Breast epithelium (tissue), 4 donors: ENCODE measurements around the gene HDGF. TPM values are rescaled to one million over a fixed set of nuclear protein-coding genes. Genes with fewer than 3 reads are reported as not detected.

Experiments used
- DNase-seq, 2 donors: peaks; one replicate each; pipeline ENCODE4 v3.0.0-alpha.2; 2019; ENCODE audit warnings: low spot score in 2 of 2
- H3K27ac ChIP-seq, 2 donors: fragments of 200-600 bp; sonication (generic) in 1 of 2; one replicate each; pipeline ENCODE4 v1.5.1; 2016 to 2019; ENCODE audit warnings: mild to moderate bottlenecking in 1 of 2
- H3K27me3 ChIP-seq, 2 donors: fragments of 200-600 bp; sonication (generic) in 1 of 2; one replicate each; pipeline versions ENCODE4 v1.5.1 to v1.6.0; 2017 to 2019; ENCODE audit warnings: control low read depth in 1 of 2, mild to moderate bottlenecking in 1 of 2
- H3K36me3 ChIP-seq: fragments of 200-600 bp; one replicate; pipeline ENCODE4 v1.5.1; 2019
- H3K4me1 ChIP-seq, 2 donors: fragments of 200-600 bp; sonication (generic); one replicate each; pipeline ENCODE4 v1.5.1; 2016 to 2019; ENCODE audit warnings: control low read depth in 1 of 2
- H3K4me3 ChIP-seq, 3 donors: fragments of 200-600 bp; sonication (generic); 1 replicate in 2 of 3; 2 replicates in 1 of 3; pipeline ENCODE4 v1.5.1; 2016 to 2019; ENCODE audit warnings: mild to moderate bottlenecking in 3 of 3, moderate library complexity in 2 of 3
- H3K9me3 ChIP-seq, 2 donors: fragments of 200-600 bp; sonication (generic) in 1 of 2; one replicate each; pipeline ENCODE4 v1.5.1; 2016 to 2019; ENCODE audit warnings: control low read depth in 1 of 2
- CTCF ChIP-seq, 3 donors: fragments of 450-650 bp; IDR thresholded peaks; one replicate each; pipeline ENCODE4 v1.5.1; 2016 to 2017; ENCODE audit warnings: antibody characterized with exemption in 3 of 3, mild to moderate bottlenecking in 3 of 3, moderate library complexity in 3 of 3
- POLR2A ChIP-seq: fragments of 450-650 bp; IDR thresholded peaks from one replicate; pipeline ENCODE4 v1.6.1; 2016; ENCODE audit warnings: antibody characterized with exemption, mild to moderate bottlenecking, moderate library complexity
- POLR2AphosphoS5 ChIP-seq, 3 donors: sonication (generic); formaldehyde crosslinking; IDR thresholded peaks; one replicate each; pipeline ENCODE4 v1.6.1; 2017; ENCODE audit warnings: antibody characterized with exemption in 3 of 3
- intact Hi-C: fragments of 100-400 bp; cut with DNase I; formaldehyde crosslinking; loops from one replicate; pipeline ENCODE4 v1.15.1; 2023; ENCODE audit warnings: low total_unique reads
- total RNA-seq, 3 donors: library from RNA; depleted of rRNA; stranded (reverse); fragments of >200 nt; gene quantifications; one replicate each; pipeline ENCODE4 v1.1.0, GENCODE V29; 2016

Gene HDGF
- total RNA-seq, 3 donors from 2014 or later, result 133 to 178 (median 173) TPM

GRCh38 chr1:156707417-156708217, 43.9 kb downstream of the HDGF start:
- TF ChIP-seq CTCF (IDR thresholded peaks at IDR 0.05), result no peak
- no peak for TF ChIP-seq POLR2A
- TF ChIP-seq POLR2AphosphoS5 (IDR thresholded peaks at IDR 0.05), result no peak
- intact Hi-C loops, result no loop called here
- no peak overlapping the region for H3K4me3 ChIP-seq
- no peaks in the 10 kb centered on the region for H3K27me3 ChIP-seq
- H3K9me3 ChIP-seq, result no peaks in the 10 kb centered on the region
- H3K36me3 ChIP-seq, result no peaks in the 10 kb centered on the region
- peaks cover 53 to 70% of the 10 kb centered on the region in 2 donors for H3K4me1 ChIP-seq
- no peak for DNase-seq
- peak overlapping the region; percentile 92 to 94 for H3K27ac ChIP-seq

- Histone ChIP-seq H3K36me3 (no peaks in the 10 kb centered on the region), H3K4me1 (peaks cover 48 to 65% of the 10 kb centered on the region in 2 donors), H3K9me3 (no peaks in the 10 kb centered on the region), H3K4me3 (peak overlapping the region; percentile 42 to 72 (median 54)), H3K27ac (peak overlapping the region; percentile 92 to 94), H3K27me3 (no peaks in the 10 kb centered on the region)
- DNase-seq, result peak; percentile 70 to 71
- TF ChIP-seq POLR2AphosphoS5 (IDR thresholded peaks at IDR 0.05) (no peak), POLR2A (no peak), CTCF (IDR thresholded peaks at IDR 0.05) (no peak)
- intact Hi-C loops, result no loop called here
Observed at GRCh38 chr1:156706657-156707416, 44.6 kb downstream of the HDGF start.

GRCh38 chr1:156705918-156706656, 45.4 kb downstream of the HDGF start:
- H3K4me1 ChIP-seq, result peaks cover 43 to 60% of the 10 kb centered on the region in 2 donors
- intact Hi-C loops, result no loop called here
- TF ChIP-seq POLR2AphosphoS5 (IDR thresholded peaks at IDR 0.05) (peak in 2 of 3 donors; percentile 1 to 33), POLR2A (no peak), CTCF (IDR thresholded peaks at IDR 0.05) (peak; percentile 79 to 93 (median 80))
- H3K27me3 ChIP-seq, result no peaks in the 10 kb centered on the region
- H3K27ac ChIP-seq, result peak overlapping the region; percentile 92 to 94
- peak overlapping the region; percentile 42 to 72 (median 54) for H3K4me3 ChIP-seq
- peak; percentile 66 to 73 for DNase-seq
- H3K36me3 ChIP-seq, result no peaks in the 10 kb centered on the region
- no peaks in the 10 kb centered on the region for H3K9me3 ChIP-seq

GRCh38 chr1:156705321-156705917, 46.1 kb downstream of the HDGF start, which contains the start of gene CRABP2:
CRABP2 (minus strand) TSS chr1:156705583; CDS start chr1:156705446, 137 bp downstream.
- no peaks in the 10 kb centered on the region for H3K9me3 ChIP-seq
- no peaks in the 10 kb centered on the region for H3K27me3 ChIP-seq
- H3K36me3 ChIP-seq, result no peaks in the 10 kb centered on the region
- peak within 1 kb of the TSS; percentile 42 to 72 (median 54) for H3K4me3 ChIP-seq
- intact Hi-C loops, result no loop called here
- no peak for TF ChIP-seq POLR2A
- no peak for TF ChIP-seq POLR2AphosphoS5 (IDR thresholded peaks at IDR 0.05)
- no peak for TF ChIP-seq CTCF (IDR thresholded peaks at IDR 0.05)
- H3K4me1 ChIP-seq, result peaks cover 43 to 54% of the 10 kb centered on the region in 2 donors
- DNase-seq, result no peak
- peak within 1 kb of the TSS; percentile 92 to 94 for H3K27ac ChIP-seq
